ENCODE data around the gene NOC2L.

The NOC2L gene

DNA sequence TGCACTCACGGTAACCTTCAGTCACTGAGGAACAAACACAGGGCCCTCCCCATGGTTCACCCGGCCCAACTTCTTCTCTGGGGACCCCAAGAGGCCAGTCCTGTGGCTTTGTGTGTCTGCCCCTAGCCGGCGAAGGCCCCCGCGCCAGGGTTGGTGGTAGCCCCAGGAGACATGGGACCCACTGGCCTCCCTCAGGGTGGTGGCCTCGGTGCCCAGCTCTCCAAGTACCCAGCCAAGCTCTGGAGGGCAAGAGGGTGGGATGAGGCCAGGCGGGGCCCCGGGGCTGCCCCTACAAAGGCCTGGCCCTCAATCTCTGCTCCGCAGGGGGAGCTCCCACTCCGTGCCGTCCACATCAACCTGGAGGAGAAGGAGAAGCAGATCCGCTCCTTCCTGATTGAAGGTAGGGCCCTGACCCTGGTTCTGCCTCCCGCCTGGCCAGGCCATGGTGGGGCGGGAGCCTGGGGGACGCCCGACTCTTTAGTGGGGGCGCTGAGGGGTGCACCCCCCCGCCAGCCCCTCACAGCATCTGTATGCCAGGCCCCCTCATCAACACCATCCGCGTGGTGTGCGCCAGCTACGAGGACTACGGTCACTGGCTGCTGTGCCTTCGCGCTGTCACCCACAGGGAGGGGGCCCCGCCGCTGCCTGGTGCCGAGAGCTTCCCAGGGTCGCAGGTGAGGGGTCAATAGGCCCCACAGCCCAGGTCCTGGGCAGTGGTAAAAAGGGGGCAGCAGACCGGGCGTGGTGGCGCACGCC is 12.9 kb upstream of the NOC2L start (continued):
- TF ChIP-seq, protein P1, sequence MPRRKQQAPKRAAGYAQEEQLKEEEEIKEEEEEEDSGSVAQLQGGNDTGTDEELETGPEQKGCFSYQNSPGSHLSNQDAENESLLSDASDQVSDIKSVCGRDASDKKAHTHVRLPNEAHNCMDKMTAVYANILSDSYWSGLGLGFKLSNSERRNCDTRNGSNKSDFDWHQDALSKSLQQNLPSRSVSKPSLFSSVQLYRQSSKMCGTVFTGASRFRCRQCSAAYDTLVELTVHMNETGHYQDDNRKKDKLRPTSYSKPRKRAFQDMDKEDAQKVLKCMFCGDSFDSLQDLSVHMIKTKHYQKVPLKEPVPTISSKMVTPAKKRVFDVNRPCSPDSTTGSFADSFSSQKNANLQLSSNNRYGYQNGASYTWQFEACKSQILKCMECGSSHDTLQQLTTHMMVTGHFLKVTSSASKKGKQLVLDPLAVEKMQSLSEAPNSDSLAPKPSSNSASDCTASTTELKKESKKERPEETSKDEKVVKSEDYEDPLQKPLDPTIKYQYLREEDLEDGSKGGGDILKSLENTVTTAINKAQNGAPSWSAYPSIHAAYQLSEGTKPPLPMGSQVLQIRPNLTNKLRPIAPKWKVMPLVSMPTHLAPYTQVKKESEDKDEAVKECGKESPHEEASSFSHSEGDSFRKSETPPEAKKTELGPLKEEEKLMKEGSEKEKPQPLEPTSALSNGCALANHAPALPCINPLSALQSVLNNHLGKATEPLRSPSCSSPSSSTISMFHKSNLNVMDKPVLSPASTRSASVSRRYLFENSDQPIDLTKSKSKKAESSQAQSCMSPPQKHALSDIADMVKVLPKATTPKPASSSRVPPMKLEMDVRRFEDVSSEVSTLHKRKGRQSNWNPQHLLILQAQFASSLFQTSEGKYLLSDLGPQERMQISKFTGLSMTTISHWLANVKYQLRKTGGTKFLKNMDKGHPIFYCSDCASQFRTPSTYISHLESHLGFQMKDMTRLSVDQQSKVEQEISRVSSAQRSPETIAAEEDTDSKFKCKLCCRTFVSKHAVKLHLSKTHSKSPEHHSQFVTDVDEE (CRISPR knock-in tag; IDR thresholded peaks at IDR 0.05) = no peak
- no peak for TF ChIP-seq ZFP3 (CRISPR knock-in tag; IDR thresholded peaks at IDR 0.05)
- TF ChIP-seq, protein P2, sequence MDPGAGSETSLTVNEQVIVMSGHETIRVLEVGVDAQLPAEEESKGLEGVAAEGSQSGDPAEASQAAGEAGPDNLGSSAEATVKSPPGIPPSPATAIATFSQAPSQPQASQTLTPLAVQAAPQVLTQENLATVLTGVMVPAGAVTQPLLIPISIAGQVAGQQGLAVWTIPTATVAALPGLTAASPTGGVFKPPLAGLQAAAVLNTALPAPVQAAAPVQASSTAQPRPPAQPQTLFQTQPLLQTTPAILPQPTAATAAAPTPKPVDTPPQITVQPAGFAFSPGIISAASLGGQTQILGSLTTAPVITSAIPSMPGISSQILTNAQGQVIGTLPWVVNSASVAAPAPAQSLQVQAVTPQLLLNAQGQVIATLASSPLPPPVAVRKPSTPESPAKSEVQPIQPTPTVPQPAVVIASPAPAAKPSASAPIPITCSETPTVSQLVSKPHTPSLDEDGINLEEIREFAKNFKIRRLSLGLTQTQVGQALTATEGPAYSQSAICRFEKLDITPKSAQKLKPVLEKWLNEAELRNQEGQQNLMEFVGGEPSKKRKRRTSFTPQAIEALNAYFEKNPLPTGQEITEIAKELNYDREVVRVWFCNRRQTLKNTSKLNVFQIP (CRISPR knock-in tag; IDR thresholded peaks at IDR 0.05; ENCODE audit: borderline replicate concordance, low read depth) = no peak
- TF ChIP-seq SNAI2 (CRISPR knock-in tag; IDR thresholded peaks at IDR 0.05) = no peak
- no peak for TF ChIP-seq ZNF8 (CRISPR knock-in tag; IDR thresholded peaks at IDR 0.05)
- no peak for TF ChIP-seq ISL1 (CRISPR knock-in tag; IDR thresholded peaks at IDR 0.05)

DNA sequence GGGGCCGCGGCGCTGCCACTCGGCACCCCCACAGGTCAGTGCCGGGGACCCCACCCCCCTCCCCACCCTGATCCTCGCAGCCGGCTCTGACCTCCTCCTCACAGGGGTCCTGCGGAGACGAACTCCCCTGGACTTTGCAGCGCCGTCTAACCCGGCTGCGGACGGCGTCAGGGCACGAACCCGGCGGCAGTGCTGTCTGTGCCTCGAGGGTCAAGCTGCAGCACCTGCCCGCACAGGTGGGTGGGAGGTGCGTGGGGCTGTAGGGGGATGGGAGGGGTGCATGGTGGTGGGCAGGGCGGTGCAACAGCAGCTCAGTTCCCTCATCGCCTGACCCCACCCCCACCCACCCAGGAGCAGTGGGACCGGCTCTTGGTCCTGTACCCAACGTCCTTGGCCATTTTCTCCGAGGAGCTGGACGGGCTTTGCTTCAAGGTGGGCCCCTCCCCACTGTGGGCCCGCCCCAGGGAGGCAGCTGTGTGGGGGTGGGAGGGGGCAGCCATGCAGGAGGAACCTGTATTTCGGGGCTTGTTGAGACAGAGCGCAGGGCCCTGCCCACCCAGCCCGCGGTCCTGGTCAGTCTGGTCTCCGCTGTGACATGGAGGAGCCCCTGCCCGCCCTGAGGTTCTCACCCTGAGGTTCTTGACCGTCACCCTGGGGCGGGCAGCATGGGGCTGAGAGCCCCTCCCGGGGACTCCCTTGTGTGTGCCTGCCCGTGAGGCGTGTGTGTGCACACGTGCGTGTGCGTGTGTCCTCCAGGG is 12.1 kb upstream of the NOC2L start:
- TF ChIP-seq BACH2 (CRISPR knock-in tag; IDR thresholded peaks at IDR 0.05; ENCODE audit: borderline replicate concordance) (no peak), GLIS3 (CRISPR knock-in tag; IDR thresholded peaks at IDR 0.05) (no peak), ZNF70 (CRISPR knock-in tag; IDR thresholded peaks at IDR 0.05) (no peak), TCF4 (CRISPR knock-in tag; IDR thresholded peaks at IDR 0.05; ENCODE audit: borderline replicate concordance) (no peak), PPARA (CRISPR knock-in tag; IDR thresholded peaks at IDR 0.05; ENCODE audit: borderline replicate concordance) (no peak), ISL1 (CRISPR knock-in tag; IDR thresholded peaks at IDR 0.05) (no peak), ZFP3 (CRISPR knock-in tag; IDR thresholded peaks at IDR 0.05) (no peak), ZNF8 (CRISPR knock-in tag; IDR thresholded peaks at IDR 0.05) (no peak)
- TF ChIP-seq, protein P3, sequence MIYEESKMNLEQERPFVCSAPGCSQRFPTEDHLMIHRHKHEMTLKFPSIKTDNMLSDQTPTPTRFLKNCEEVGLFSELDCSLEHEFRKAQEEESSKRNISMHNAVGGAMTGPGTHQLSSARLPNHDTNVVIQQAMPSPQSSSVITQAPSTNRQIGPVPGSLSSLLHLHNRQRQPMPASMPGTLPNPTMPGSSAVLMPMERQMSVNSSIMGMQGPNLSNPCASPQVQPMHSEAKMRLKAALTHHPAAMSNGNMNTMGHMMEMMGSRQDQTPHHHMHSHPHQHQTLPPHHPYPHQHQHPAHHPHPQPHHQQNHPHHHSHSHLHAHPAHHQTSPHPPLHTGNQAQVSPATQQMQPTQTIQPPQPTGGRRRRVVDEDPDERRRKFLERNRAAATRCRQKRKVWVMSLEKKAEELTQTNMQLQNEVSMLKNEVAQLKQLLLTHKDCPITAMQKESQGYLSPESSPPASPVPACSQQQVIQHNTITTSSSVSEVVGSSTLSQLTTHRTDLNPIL (CRISPR knock-in tag; IDR thresholded peaks at IDR 0.05; ENCODE audit: low read depth) = no peak
- TF ChIP-seq, protein P2 (CRISPR knock-in tag; IDR thresholded peaks at IDR 0.05; ENCODE audit: borderline replicate concordance, low read depth) = no peak
- TF ChIP-seq, protein P4, sequence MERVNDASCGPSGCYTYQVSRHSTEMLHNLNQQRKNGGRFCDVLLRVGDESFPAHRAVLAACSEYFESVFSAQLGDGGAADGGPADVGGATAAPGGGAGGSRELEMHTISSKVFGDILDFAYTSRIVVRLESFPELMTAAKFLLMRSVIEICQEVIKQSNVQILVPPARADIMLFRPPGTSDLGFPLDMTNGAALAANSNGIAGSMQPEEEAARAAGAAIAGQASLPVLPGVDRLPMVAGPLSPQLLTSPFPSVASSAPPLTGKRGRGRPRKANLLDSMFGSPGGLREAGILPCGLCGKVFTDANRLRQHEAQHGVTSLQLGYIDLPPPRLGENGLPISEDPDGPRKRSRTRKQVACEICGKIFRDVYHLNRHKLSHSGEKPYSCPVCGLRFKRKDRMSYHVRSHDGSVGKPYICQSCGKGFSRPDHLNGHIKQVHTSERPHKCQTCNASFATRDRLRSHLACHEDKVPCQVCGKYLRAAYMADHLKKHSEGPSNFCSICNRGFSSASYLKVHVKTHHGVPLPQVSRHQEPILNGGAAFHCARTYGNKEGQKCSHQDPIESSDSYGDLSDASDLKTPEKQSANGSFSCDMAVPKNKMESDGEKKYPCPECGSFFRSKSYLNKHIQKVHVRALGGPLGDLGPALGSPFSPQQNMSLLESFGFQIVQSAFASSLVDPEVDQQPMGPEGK (CRISPR knock-in tag; IDR thresholded peaks at IDR 0.05; ENCODE audit: borderline replicate concordance) = no peak
- TF ChIP-seq, protein P5, sequence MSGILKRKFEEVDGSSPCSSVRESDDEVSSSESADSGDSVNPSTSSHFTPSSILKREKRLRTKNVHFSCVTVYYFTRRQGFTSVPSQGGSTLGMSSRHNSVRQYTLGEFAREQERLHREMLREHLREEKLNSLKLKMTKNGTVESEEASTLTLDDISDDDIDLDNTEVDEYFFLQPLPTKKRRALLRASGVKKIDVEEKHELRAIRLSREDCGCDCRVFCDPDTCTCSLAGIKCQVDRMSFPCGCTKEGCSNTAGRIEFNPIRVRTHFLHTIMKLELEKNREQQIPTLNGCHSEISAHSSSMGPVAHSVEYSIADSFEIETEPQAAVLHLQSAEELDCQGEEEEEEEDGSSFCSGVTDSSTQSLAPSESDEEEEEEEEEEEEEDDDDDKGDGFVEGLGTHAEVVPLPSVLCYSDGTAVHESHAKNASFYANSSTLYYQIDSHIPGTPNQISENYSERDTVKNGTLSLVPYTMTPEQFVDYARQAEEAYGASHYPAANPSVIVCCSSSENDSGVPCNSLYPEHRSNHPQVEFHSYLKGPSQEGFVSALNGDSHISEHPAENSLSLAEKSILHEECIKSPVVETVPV (CRISPR knock-in tag; IDR thresholded peaks at IDR 0.05) = no peak
- ATAC-seq = no peak

DNA sequence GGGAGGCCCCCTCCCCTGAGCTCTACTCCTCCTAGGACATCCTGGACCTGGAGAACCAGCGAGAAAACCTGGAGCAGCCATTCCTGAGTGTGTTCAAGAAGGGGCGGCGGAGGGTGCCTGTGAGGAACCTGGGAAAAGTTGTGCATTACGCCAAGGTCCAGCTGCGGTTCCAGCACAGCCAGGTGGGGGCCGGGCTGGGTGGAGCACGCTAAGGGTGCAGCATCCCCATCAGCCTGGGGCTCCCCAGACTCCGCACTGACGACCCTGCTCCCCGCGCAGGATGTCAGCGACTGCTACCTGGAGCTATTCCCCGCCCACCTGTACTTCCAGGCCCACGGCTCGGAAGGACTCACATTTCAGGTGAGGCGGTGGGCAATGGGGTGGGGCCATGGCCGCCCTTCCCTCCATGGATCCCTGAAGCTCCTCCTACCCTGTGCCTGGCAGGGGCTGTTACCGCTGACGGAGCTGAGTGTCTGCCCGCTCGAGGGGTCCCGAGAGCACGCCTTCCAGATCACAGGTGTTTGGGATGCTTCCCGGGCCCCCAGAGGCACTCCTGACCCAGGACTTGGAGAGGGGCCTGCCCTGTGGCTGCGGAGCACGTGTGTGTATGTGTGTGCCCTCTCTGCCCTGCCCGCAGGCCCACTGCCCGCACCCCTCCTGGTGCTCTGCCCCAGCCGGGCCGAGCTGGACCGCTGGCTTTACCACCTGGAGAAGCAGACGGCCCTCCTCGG is 11.4 kb upstream of the NOC2L start:
- no peak for ATAC-seq
- TF ChIP-seq, protein P3 (CRISPR knock-in tag; IDR thresholded peaks at IDR 0.05; ENCODE audit: low read depth) = no peak

All from SK-N-SH treated with all-trans-retinoic acid at 6 μM for 48 hours (cell line).